Stimulated activated CD4-positive, alpha-beta T cell treated with anti-CD3 and anti-CD28 coated beads, Interleukin-2, amount 100 ng/mL, for 24 hours (primary cell): ENCODE results near the gene COPRS.

Experiments used
- DNase-seq, 2 donors: peaks; one replicate each; pipeline ENCODE4 v3.0.0-alpha.2; 2020

Gene COPRS

GRCh38 chr17:31806921-31807320, 52.1 kb downstream of the COPRS start:
- no peak for DNase-seq

GRCh38 chr17:31803494-31804213, 55.4 kb downstream of the COPRS start:
- DNase-seq = no peak

GRCh38 chr17:31802502-31802901, 56.5 kb downstream of the COPRS start:
- no peak for DNase-seq
